GM23338 (cell line): Measurements from ENCODE around the gene CPSF3. TPM values are rescaled to one million over a fixed set of nuclear protein-coding genes. Genes with fewer than 3 reads are reported as not detected.

ENCODE experiments used
- ATAC-seq: fragments of 200-7000 bp; cut with Tn5 transposase; 3 replicates; pipeline ENCODE4 v1.9.1; 2020
- DNase-seq: peaks from one replicate; pipeline ENCODE4 v3.0.0-alpha.2; 2015; ENCODE audit warnings: low spot score
- H2AFZ ChIP-seq: fragments of 200-600 bp; sonication (generic); 2 replicates; pipeline ENCODE4 v1.8.0; 2016; ENCODE audit warnings: antibody characterized with exemption, mild to moderate bottlenecking, moderate library complexity
- H3F3A ChIP-seq: fragments of 200-600 bp; sonication (generic); replicated peaks from 2 replicates; pipeline ENCODE4 v1.8.0; 2017; ENCODE audit warnings: antibody characterized with exemption, mixed run types, low read depth
- H3K27ac ChIP-seq: fragments of 200-600 bp; sonication (generic); 2 replicates; pipeline ENCODE4 v1.6.1; 2016; ENCODE audit warnings: low read depth
- H3K27me3 ChIP-seq: fragments of 200-600 bp; sonication (generic); 2 replicates; pipeline ENCODE4 v1.8.0; 2016; ENCODE audit warnings: mild to moderate bottlenecking, mixed run types, moderate library complexity; ENCODE audit not compliant: insufficient read depth
- H3K36me3 ChIP-seq: fragments of 200-600 bp; sonication (generic); 2 replicates; pipeline ENCODE4 v1.8.0; 2016; ENCODE audit warnings: mild to moderate bottlenecking; ENCODE audit not compliant: insufficient read depth
- H3K4me1 ChIP-seq: fragments of 200-600 bp; sonication (generic); 2 replicates; pipeline ENCODE4 v1.8.0; 2016; ENCODE audit warnings: mild to moderate bottlenecking, moderate library complexity; ENCODE audit not compliant: insufficient read depth
- H3K4me2 ChIP-seq: fragments of 200-600 bp; sonication (generic); 2 replicates; pipeline ENCODE4 v1.7.1; 2017; ENCODE audit warnings: mixed run types
- H3K4me3 ChIP-seq: fragments of 200-600 bp; sonication (generic); 2 replicates; pipeline ENCODE4 v1.6.1; 2016; ENCODE audit warnings: mixed run types
- H3K79me2 ChIP-seq: fragments of 200-600 bp; sonication (generic); replicated peaks from 2 replicates; pipeline ENCODE4 v1.8.0; 2017; ENCODE audit warnings: mild to moderate bottlenecking; ENCODE audit not compliant: insufficient read depth
- H3K9me2 ChIP-seq: fragments of 200-600 bp; sonication (generic); 2 replicates; pipeline ENCODE4 v1.8.0; 2017; ENCODE audit not compliant: insufficient read depth
- H4K20me1 ChIP-seq: fragments of 200-600 bp; sonication (generic); replicated peaks from 2 replicates; pipeline ENCODE4 v1.8.0; 2017; ENCODE audit warnings: mild to moderate bottlenecking; ENCODE audit not compliant: insufficient read depth
- H3K27ac Mint-ChIP-seq: 2 replicates; pipeline ENCODE4 v1.8.0; 2020; ENCODE audit warnings: inconsistent platforms, mild to moderate bottlenecking, moderate library complexity, mixed read lengths
- H3K27me3 Mint-ChIP-seq: 3 replicates; pipeline ENCODE4 v1.8.0; 2022; ENCODE audit warnings: low read depth, mild to moderate bottlenecking, moderate library complexity, mixed read lengths, inconsistent platforms; ENCODE audit not compliant: insufficient read depth, poor library complexity
- H3K36me3 Mint-ChIP-seq: 3 replicates; pipeline ENCODE4 v1.8.0; 2021; ENCODE audit warnings: low read depth, mild to moderate bottlenecking, inconsistent platforms, moderate library complexity, mixed read lengths
- H3K4me1 Mint-ChIP-seq: 3 replicates; pipeline ENCODE4 v1.8.0; 2020; ENCODE audit warnings: mild to moderate bottlenecking, inconsistent platforms, mixed read lengths
- H3K4me3 Mint-ChIP-seq: 3 replicates; pipeline ENCODE4 v1.8.0; 2021; ENCODE audit warnings: moderate library complexity, mild to moderate bottlenecking, inconsistent platforms, mixed read lengths
- H3K9me3 Mint-ChIP-seq: 3 replicates; pipeline ENCODE4 v1.8.0; 2020; ENCODE audit warnings: moderate library complexity, mild to moderate bottlenecking, inconsistent platforms, mixed read lengths
- CREB1 ChIP-seq: fragments of 250-450 bp; sonication (Bioruptor Pico); IDR thresholded peaks from 2 replicates; pipeline ENCODE4 v1.5.0; 2020; ENCODE audit warnings: low read depth, mild to moderate bottlenecking, moderate library complexity
- EZH2 ChIP-seq: fragments of 200-600 bp; sonication (generic); IDR thresholded peaks from one replicate; pipeline ENCODE4 v1.8.0; 2017; ENCODE audit warnings: antibody characterized with exemption, mild to moderate bottlenecking, low read depth; ENCODE audit not compliant: unreplicated experiment
- POLR2AphosphoS5 ChIP-seq: IDR thresholded peaks from 2 replicates; pipeline ENCODE4 v1.6.1; 2016; ENCODE audit warnings: antibody characterized with exemption, low read depth
- polyA plus RNA-seq: library from polyadenylated mRNA; unstranded; fragments of >200 nt; fragmentation: Nextera tagmentation; extraction: Ambion mirVana; gene quantifications from 2 replicates; pipeline ENCODE4 v1.2.1, GENCODE V29; 2016
- total RNA-seq: library from RNA; depleted of rRNA; stranded (reverse); fragments of >200 nt; shearing (Covaris generic); gene quantifications from 2 replicates; pipeline ENCODE4 v1.2.3, GENCODE V29; 2014
- TF ChIP-seq, protein P1 (sequence below): IDR thresholded peaks from one replicate; pipeline ENCODE4 v1.6.1; 2018; ENCODE audit warnings: antibody characterized with exemption; ENCODE audit not compliant: unreplicated experiment
- TF ChIP-seq, protein P2 (sequence below): IDR thresholded peaks from 2 replicates; pipeline ENCODE4 v1.6.1; 2016; ENCODE audit warnings: antibody characterized with exemption

CPSF3 gene
- total and polyA plus RNA-seq, 2 experiments from 2014 or later = 77.1 to 105 TPM

DNA sequence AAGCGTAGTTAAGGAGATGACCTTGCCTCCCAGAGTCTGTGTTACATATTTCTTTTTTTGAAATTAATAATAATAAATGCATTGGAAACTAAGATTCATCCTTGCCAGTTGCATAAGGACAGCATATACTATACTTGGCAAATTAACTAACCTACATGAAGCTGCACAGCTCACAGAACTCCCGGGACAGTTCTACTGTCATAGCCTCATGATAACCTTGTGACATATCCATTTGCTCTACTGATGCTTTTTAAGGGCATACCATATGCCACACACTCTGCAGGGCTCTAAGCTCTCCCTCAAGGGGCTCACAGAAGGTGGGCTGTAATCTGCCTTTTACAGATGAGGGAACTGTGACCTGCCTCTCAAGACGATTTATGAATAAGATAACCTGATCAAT, 3.9 kb upstream of the CPSF3 start (continued):
- TF ChIP-seq, protein P1, sequence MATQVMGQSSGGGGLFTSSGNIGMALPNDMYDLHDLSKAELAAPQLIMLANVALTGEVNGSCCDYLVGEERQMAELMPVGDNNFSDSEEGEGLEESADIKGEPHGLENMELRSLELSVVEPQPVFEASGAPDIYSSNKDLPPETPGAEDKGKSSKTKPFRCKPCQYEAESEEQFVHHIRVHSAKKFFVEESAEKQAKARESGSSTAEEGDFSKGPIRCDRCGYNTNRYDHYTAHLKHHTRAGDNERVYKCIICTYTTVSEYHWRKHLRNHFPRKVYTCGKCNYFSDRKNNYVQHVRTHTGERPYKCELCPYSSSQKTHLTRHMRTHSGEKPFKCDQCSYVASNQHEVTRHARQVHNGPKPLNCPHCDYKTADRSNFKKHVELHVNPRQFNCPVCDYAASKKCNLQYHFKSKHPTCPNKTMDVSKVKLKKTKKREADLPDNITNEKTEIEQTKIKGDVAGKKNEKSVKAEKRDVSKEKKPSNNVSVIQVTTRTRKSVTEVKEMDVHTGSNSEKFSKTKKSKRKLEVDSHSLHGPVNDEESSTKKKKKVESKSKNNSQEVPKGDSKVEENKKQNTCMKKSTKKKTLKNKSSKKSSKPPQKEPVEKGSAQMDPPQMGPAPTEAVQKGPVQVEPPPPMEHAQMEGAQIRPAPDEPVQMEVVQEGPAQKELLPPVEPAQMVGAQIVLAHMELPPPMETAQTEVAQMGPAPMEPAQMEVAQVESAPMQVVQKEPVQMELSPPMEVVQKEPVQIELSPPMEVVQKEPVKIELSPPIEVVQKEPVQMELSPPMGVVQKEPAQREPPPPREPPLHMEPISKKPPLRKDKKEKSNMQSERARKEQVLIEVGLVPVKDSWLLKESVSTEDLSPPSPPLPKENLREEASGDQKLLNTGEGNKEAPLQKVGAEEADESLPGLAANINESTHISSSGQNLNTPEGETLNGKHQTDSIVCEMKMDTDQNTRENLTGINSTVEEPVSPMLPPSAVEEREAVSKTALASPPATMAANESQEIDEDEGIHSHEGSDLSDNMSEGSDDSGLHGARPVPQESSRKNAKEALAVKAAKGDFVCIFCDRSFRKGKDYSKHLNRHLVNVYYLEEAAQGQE = no peak
- no peak for TF ChIP-seq EZH2
- no peak for TF ChIP-seq CREB1

DNA sequence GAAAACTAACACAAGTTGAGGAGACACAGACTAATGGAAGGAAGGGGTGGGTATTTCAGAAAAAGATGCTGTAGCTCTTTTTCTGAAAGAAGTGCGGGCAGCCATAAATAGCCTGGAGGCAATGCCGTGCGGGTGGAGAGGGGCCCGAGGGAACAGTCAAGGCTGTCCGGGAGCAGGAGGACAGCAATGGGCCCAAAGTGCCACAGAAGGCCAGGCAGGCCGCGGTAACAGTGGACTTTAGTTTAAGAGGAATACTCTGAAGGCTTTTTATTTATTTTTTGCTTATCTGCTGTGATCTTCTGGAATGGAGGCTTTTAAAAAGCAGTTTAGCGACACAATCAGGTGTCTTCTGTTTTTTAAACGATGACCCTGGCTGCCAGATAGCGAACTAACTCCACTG, 3.0 kb upstream of the CPSF3 start:
- Histone ChIP-seq H3K4me2 (no peak overlapping the region), H3K36me3 (no peaks in the 10 kb centered on the region; the same call in 1 of the 2 replicates), H3K4me3 (no peak overlapping the region), H3K27ac (no peak overlapping the region), H3K4me1 (peaks cover 7% of the 10 kb centered on the region), H3K79me2 (peaks cover 57% of the 10 kb centered on the region), H2AFZ (no peak overlapping the region), H3F3A (0 out of 2 replicates have a peak, but pooled peaks cover 3% of the 10 kb centered on the region), H3K27me3 (no peaks in the 10 kb centered on the region), H3K9me2 (no peaks in the 10 kb centered on the region), H4K20me1 (peaks cover 21% of the 10 kb centered on the region; the same call in 1 of the 2 replicates)
- no peaks in the 10 kb centered on the region for H3K9me3 Mint-ChIP-seq
- DNase-seq = no peak
- ATAC-seq = no peak
- no peak for TF ChIP-seq POLR2AphosphoS5
- TF ChIP-seq, protein P1 = no peak
- peaks cover 9% of the 10 kb centered on the region for H3K4me1 Mint-ChIP-seq
- H3K36me3 Mint-ChIP-seq = no peaks in the 10 kb centered on the region
- no peak overlapping the region for H3K4me3 Mint-ChIP-seq
- H3K27ac Mint-ChIP-seq = no peak overlapping the region
- peaks cover 15% of the 10 kb centered on the region for H3K27me3 Mint-ChIP-seq

DNA sequence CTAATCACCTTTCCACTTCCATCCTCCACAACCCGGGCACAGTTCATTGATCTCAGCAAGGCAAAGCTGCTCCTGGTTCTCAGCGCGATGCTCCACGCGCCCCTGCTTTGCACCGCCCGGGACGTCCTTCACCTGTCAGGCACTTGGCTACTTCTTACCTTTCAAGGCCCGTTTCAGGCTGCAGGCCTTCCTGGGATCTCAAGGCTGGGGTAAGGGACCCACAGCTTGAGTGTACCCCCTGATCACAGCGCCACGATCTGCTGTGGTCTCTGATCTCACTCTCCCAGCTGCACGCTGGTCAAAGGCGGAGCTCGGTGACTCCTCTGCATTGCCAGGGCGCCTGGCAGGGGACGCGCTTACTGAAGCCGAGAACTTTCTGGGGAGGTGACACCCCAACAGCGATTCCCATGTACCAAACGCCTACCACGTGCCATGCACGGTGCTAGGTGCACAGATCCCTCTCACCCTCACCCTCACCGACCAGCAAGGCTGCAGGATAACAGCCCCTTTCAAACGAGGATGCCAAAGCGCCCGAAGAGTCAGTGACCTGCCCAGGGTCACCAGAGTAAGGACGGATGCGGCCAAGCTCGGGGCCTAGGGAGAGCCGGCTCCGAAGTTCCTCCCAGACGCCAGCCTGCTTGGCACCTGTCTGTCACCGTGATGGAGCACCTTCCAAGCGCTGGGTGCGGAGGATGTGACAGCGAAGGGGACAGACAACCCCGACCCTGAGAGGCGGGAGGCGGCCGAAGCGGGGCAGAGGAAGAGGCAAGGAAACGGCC, 944 bp upstream of the CPSF3 start:
- H3F3A ChIP-seq = 0 out of 2 replicates have a peak, but pooled peaks cover 3% of the 10 kb centered on the region
- H3K9me3 Mint-ChIP-seq = no peaks in the 10 kb centered on the region
- peaks cover 27% of the 10 kb centered on the region for H4K20me1 ChIP-seq
- H3K4me3 Mint-ChIP-seq = peak overlapping the region; percentile 87; the same call in 2 of the 3 replicates
- H3K36me3 Mint-ChIP-seq = no peaks in the 10 kb centered on the region
- peaks cover 7% of the 10 kb centered on the region for H3K4me1 ChIP-seq
- no peaks in the 10 kb centered on the region for H3K9me2 ChIP-seq
- H3K27ac Mint-ChIP-seq = no peak overlapping the region; the same call in 1 of the 2 replicates
- DNase-seq (peak; percentile 63), ATAC-seq (peak; percentile 60)
- H3K27me3 ChIP-seq = no peaks in the 10 kb centered on the region
- H3K27ac ChIP-seq = no peak overlapping the region
- TF ChIP-seq, protein P2, sequence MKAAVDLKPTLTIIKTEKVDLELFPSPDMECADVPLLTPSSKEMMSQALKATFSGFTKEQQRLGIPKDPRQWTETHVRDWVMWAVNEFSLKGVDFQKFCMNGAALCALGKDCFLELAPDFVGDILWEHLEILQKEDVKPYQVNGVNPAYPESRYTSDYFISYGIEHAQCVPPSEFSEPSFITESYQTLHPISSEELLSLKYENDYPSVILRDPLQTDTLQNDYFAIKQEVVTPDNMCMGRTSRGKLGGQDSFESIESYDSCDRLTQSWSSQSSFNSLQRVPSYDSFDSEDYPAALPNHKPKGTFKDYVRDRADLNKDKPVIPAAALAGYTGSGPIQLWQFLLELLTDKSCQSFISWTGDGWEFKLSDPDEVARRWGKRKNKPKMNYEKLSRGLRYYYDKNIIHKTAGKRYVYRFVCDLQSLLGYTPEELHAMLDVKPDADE = no peak
- H3K36me3 ChIP-seq = no peaks in the 10 kb centered on the region; the same call in 1 of the 2 replicates
- peaks cover 74% of the 10 kb centered on the region for H3K79me2 ChIP-seq
- peaks cover 9% of the 10 kb centered on the region for H3K4me1 Mint-ChIP-seq
- peak overlapping the region; percentile 96 for H2AFZ ChIP-seq
- H3K4me2 ChIP-seq = peak overlapping the region; percentile 98
- peak overlapping the region; percentile 93 for H3K4me3 ChIP-seq
- H3K27me3 Mint-ChIP-seq = peaks cover 15% of the 10 kb centered on the region
